Skeletal muscle tissue (tissue), 4 donors: ENCODE data around the gene NDUFAB1. TPM values are rescaled to one million over a fixed set of nuclear protein-coding genes. Genes with fewer than 3 reads are reported as not detected.
"Not testable (repeated sequence)": the region's sequence is repeated elsewhere in the genome, so short reads cannot be mapped to it uniquely, and the experiment has no call there.

Experiments used
- H3K27ac ChIP-seq: one replicate; pipeline ENCODE4 v1.7.0; 2013; ENCODE audit warnings: mild to moderate bottlenecking, low read depth, low read length, inconsistent platforms
- H3K27me3 ChIP-seq, 3 donors: one replicate each; pipeline ENCODE4 v1.7.0; 2013; ENCODE audit warnings: low read length in 3 of 3; ENCODE audit not compliant: control insufficient read depth in 3 of 3, insufficient read depth in 3 of 3
- H3K36me3 ChIP-seq, 3 donors: one replicate each; pipeline ENCODE4 v1.7.0; 2013; ENCODE audit warnings: low read length in 3 of 3; ENCODE audit not compliant: control insufficient read depth in 3 of 3, insufficient read depth in 3 of 3
- H3K4me1 ChIP-seq, 3 donors: one replicate each; pipeline ENCODE4 v1.7.0; 2013; ENCODE audit warnings: low read length in 3 of 3, mild to moderate bottlenecking in 3 of 3; ENCODE audit not compliant: control insufficient read depth in 3 of 3, insufficient read depth in 3 of 3
- H3K4me3 ChIP-seq, 3 donors: one replicate each; pipeline ENCODE4 v1.7.0; 2013; ENCODE audit warnings: low read length in 3 of 3
- H3K9ac ChIP-seq, 3 donors: one replicate each; pipeline ENCODE4 v1.7.0; 2013; ENCODE audit warnings: low read length in 3 of 3, mild to moderate bottlenecking in 3 of 3, moderate library complexity in 2 of 3, low read depth in 1 of 3
- H3K9me3 ChIP-seq, 3 donors: one replicate each; pipeline ENCODE4 v1.7.0; 2013; ENCODE audit warnings: low read length in 3 of 3; ENCODE audit not compliant: control insufficient read depth in 3 of 3
- total RNA-seq: library from RNA; depleted of rRNA; stranded (reverse); fragments of >200 nt; gene quantifications from one replicate; pipeline ENCODE4 v1.2.3, GENCODE V29; 2014
- donor health status: Osteomylitis.

Gene NDUFAB1
- total RNA-seq, 1 donor from 2014 or later, result 111 TPM

DNA sequence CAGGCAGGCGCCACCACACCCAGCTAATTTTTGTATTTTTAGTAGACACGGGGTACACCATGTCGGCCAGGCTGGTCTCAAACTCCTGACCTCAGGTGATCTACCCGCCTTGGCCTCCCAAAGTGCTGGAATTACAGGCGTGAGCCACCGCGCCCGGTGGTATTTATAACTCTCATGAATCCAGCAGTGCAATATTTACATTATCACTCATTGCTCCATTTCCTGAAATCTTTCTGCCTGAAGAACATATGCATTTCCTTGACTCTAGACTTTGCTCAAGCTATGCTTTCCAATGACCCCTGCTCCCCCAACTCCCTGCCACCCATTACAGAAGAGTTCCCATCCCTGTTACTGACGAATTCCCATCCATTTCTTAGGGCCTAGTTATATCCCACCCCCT is 19.7 kb upstream of the NDUFAB1 start:
- Histone ChIP-seq H3K4me1 (no peaks in the 10 kb centered on the region), H3K36me3 (peaks cover 2 to 30% (median 27%) of the 10 kb centered on the region in 3 donors), H3K9me3 (no peaks in the 10 kb centered on the region), H3K4me3 (no peak overlapping the region), H3K9ac (no peak overlapping the region), H3K27me3 (no peaks in the 10 kb centered on the region), H3K27ac (no peak overlapping the region)

- no peaks in the 10 kb centered on the region for H3K27me3 ChIP-seq
- no peak overlapping the region for H3K9ac ChIP-seq
- no peak overlapping the region for H3K4me3 ChIP-seq
- H3K4me1 ChIP-seq, result no peaks in the 10 kb centered on the region
- H3K27ac ChIP-seq, result no peak overlapping the region
- H3K9me3 ChIP-seq, result no peaks in the 10 kb centered on the region
- peaks cover 0 to 23% (median 16%) of the 10 kb centered on the region in 3 donors for H3K36me3 ChIP-seq
Observed at GRCh38 chr16:23611936-23612335, 15.8 kb upstream of the NDUFAB1 start.

DNA sequence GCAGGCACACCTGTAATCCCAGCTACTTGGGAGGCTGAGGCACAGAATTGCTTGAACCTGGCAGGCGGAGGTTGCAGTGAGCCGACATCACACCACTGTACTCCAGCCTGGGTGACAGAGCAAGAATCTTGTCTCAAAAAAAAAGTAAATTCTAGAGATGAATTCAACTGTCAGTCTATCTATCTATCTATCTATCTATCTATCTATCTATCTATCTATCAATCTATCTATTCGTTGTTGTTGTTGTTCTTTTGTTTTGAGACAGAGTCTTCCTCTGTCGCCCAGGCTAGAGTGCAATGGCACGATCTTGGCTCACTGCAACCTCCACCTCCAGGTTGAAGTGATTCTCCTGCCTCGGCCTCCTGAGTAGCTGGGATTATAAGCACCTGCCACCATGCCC is 14.8 kb upstream of the NDUFAB1 start:
- not testable (repeated sequence) for H3K4me1 ChIP-seq, H3K9ac ChIP-seq, H3K9me3 ChIP-seq, H3K4me3 ChIP-seq, H3K27me3 ChIP-seq, H3K27ac ChIP-seq
- H3K36me3 ChIP-seq, result peaks cover 0 to 23% (median 20%) of the 10 kb centered on the region in 3 donors

DNA sequence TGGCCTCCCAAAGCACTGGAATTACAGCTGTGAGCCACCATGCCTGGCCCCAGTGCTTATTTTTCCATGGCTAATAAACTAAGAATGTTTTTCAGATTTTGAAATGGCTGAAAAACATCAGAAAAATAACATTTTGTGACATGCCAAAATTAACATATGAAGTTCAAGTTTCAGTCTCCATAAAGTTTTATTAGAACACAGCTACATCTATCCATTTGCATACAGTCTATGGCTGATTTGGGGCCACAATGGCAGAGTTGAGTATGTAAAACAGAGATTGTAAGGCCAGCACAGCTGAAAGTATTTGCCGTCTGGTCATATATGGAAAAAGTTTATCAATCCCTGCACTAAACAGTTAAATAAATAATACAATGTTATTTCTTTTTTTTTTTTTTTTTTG is 13.8 kb upstream of the NDUFAB1 start:
- Histone ChIP-seq H3K9me3 (no peaks in the 10 kb centered on the region), H3K27me3 (no peaks in the 10 kb centered on the region), H3K4me1 (no peaks in the 10 kb centered on the region), H3K36me3 (peaks cover 0 to 23% (median 23%) of the 10 kb centered on the region in 3 donors), H3K4me3 (no peak overlapping the region), H3K9ac (no peak overlapping the region), H3K27ac (no peak overlapping the region)

DNA sequence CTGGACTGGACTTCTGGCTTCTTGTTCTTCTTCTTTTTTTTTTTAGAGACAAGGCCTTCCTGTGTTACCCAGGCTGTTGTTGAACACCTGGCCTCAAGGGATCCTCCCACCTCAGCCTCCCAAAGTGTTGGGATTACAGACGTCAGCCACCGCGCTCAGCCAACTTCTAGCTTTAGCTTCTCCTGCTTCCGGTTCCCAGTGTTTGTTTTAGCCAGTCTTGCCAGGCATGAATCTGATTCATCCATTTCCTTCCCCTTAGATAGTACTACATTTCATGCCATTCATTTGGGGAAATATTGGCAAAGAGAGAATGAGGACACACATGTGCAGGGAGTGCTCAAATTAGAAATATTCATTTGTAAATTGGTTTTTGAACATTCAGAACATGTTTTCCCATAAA is 12.1 kb upstream of the NDUFAB1 start:
- Histone ChIP-seq H3K9me3 (no peaks in the 10 kb centered on the region), H3K4me1 (no peaks in the 10 kb centered on the region), H3K4me3 (no peak overlapping the region), H3K27me3 (no peaks in the 10 kb centered on the region), H3K27ac (no peak overlapping the region), H3K36me3 (peaks cover 0 to 31% (median 30%) of the 10 kb centered on the region in 3 donors), H3K9ac (no peak overlapping the region)

DNA sequence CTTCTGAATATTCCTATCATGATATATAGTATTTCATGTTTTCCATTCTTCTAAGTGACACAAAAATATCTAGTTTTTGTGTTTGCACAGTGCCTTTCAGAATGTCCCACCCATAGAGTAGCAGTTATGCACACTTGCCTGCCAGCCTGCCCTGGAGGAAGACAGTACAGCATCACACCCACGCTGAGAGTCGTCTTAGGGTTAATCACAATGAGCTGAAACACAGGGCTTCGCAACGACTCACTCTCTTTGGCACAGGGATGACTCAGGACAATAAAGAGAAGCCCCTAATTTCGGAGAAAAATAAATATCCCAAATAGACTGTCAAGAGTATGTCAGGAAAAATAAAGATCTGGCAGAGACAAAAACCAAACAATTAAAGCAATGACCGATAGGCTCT is 11.6 kb upstream of the NDUFAB1 start:
- Histone ChIP-seq H3K36me3 (peaks cover under 1 to 31% (median 28%) of the 10 kb centered on the region in 3 donors), H3K27ac (no peak overlapping the region), H3K27me3 (no peaks in the 10 kb centered on the region), H3K4me1 (no peaks in the 10 kb centered on the region), H3K9me3 (no peaks in the 10 kb centered on the region), H3K9ac (no peak overlapping the region), H3K4me3 (no peak overlapping the region)

DNA sequence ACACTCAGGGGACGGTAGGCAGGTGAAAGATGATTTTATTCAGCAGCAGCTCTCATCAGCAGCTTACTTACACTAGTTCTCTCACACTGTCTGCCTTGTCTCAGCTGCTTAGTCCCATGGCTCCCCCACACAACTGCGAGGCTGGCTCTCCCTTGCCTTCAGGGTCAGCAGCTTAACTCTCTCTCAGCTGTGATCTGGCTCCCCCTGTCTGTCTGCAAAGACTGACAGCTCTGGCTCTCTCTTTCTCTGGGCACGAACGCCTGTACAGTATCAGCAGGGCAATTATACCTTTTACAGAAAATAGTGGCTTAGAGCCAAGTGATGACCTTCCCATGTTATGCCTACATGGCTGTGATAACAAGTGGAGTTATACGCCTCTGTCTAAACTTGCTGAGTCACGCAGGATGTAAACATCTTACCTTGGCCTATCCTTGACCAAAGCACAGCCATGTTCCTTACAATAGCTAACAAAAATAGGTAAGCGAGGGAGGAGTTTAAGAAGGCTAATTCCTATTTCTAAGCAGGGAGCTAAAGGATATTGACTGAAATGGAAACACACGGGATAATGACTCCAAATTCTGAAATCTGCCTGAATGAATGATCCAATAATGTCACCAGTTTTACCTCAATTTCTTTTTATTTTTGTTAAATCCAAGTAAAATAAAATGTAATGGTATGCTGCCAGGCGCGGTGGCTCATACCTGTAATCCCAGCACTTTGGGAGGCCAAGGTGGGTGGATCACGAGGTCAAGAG is 1.1 kb upstream of the NDUFAB1 start:
- H3K9ac ChIP-seq, result peak overlapping the region in 1 of 3 donors; percentile 93
- peak overlapping the region in 1 of 3 donors; percentile 41 for H3K4me3 ChIP-seq
- peak overlapping the region; percentile 83 for H3K27ac ChIP-seq
- no peaks in the 10 kb centered on the region for H3K9me3 ChIP-seq
- peaks cover 9 to 14% (median 10%) of the 10 kb centered on the region in 3 donors for H3K36me3 ChIP-seq
- H3K4me1 ChIP-seq, result peaks cover 18 to 28% (median 19%) of the 10 kb centered on the region in 3 donors
- no peaks in the 10 kb centered on the region for H3K27me3 ChIP-seq

DNA sequence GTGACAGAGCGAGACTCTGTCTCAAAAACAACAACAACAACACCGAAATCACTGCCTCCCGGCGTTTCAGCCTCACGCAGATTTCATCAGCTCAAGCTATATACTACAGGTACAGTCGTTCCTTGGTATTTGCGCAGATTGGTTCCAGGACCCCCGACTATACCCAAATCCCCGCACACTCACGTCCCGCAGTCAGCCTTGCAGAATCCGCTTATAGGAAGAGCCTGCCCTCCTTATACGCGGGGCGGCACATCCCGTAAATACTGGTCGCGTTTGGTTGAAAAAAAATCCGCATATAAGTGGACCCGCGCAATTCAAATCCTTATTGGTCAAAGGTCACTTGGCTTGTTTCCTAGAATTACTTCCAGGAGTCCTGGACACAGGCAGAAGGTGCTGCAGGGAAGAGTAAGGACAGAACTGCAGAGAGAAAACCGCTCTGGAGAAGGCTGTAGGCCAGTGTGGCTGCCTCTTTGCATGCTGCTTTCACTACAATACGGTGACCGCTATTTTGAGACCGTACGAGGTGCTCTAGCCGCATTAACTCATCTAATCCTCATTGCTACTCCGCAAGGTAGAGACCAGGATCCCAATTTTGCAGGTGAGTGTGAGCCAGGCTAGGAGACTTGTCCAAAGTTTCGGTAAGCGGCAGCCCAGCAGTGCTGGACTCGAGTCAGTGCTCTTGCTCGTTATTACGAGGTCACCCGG is 718 bp downstream of the NDUFAB1 start:
- H3K36me3 ChIP-seq, result peaks cover 13 to 31% (median 22%) of the 10 kb centered on the region in 3 donors
- H3K4me3 ChIP-seq, result peak overlapping the region; percentile 88 to 99 (median 97)
- H3K9ac ChIP-seq, result peak overlapping the region; percentile 89 to 96 (median 93)
- no peaks in the 10 kb centered on the region for H3K9me3 ChIP-seq
- no peaks in the 10 kb centered on the region for H3K27me3 ChIP-seq
- H3K27ac ChIP-seq, result peak overlapping the region; percentile 83
- H3K4me1 ChIP-seq, result peaks cover 22 to 37% (median 27%) of the 10 kb centered on the region in 3 donors

DNA sequence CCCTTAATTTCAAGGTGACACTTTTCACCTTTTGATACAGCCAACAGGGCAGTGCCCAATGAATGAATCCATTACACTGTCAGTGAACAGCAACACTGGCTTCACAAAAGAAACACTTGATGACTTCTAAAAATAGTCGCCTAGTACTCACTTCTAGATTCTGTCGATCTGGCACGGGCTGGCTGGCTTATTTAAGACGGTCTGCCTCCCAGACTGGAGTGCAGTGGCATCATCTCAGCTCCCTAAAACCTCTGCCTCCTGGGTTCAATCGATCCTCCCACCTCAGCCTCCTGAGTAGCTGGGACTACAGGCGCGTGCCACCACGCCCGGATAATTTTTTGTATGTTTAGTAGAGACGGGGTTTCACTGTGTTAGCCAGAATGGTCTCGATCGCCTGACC is 1.9 kb downstream of the NDUFAB1 start:
- Histone ChIP-seq H3K9me3 (no peaks in the 10 kb centered on the region), H3K27ac (no peak overlapping the region), H3K9ac (no peak overlapping the region), H3K4me1 (peaks cover 22 to 37% (median 27%) of the 10 kb centered on the region in 3 donors), H3K4me3 (no peak overlapping the region), H3K27me3 (no peaks in the 10 kb centered on the region), H3K36me3 (peaks cover 19 to 43% (median 28%) of the 10 kb centered on the region in 3 donors)

DNA sequence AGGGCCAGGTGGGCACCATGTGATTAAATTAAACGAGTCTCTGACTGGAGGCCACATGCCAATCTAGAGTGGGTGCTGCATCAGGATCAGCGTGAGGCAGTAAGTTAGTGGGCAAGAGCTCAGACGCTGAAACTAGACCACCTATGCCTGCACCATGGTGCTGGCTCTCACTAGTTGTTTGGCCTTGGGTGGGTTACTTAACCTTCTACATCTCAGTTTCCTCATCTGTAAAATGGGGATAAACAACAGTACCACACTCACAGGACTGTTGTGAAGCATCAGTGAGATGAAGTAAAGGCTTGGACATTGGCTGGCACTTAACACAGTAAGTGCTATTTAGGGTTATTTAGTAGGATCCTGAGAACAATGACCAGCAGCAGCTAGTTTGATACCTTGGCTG is 5.9 kb downstream of the NDUFAB1 start:
- Histone ChIP-seq H3K4me3 (no peak overlapping the region), H3K9ac (no peak overlapping the region), H3K27ac (no peak overlapping the region), H3K27me3 (no peaks in the 10 kb centered on the region), H3K9me3 (no peaks in the 10 kb centered on the region), H3K36me3 (peaks cover 33 to 67% (median 48%) of the 10 kb centered on the region in 3 donors), H3K4me1 (peaks cover 20 to 30% (median 30%) of the 10 kb centered on the region in 3 donors)
